Measurements from ENCODE around the gene MKNK1.

The MKNK1 gene

GRCh38 chr1:46515576-46515975 lies 88.5 kb downstream of the MKNK1 start:
- H3K27ac ChIP-seq (ENCODE audit: low read depth in 2 of 2, low read length in 2 of 2): no peak overlapping the region
- no peaks in the 10 kb centered on the region for H3K9me3 ChIP-seq (ENCODE audit: control insufficient read depth in 2 of 2, low read length in 2 of 2)
- H3K4me1 ChIP-seq (ENCODE audit: control insufficient read depth in 2 of 2, insufficient read depth in 2 of 2, low read length in 2 of 2): peaks cover 17 to 18% of the 10 kb centered on the region in 2 donors
- H3K9ac ChIP-seq (ENCODE audit: low read depth in 1 of 2, low read length in 2 of 2): no peak overlapping the region
- H3K4me3 ChIP-seq (ENCODE audit: low read length in 2 of 2): no peak overlapping the region
- H3K27me3 ChIP-seq (ENCODE audit: control insufficient read depth in 2 of 2, insufficient read depth in 2 of 2, low read length in 2 of 2): peaks cover 0 to 2% of the 10 kb centered on the region in 2 donors
- no peaks in the 10 kb centered on the region for H3K36me3 ChIP-seq (ENCODE audit: control insufficient read depth in 2 of 2, insufficient read depth in 2 of 2, low read length in 2 of 2)

GRCh38 chr1:46513536-46513935 lies 90.5 kb downstream of the MKNK1 start:
- Histone ChIP-seq H3K4me1 (ENCODE audit: control insufficient read depth in 2 of 2, insufficient read depth in 2 of 2, low read length in 2 of 2) (peaks cover 17 to 18% of the 10 kb centered on the region in 2 donors), H3K36me3 (ENCODE audit: control insufficient read depth in 2 of 2, insufficient read depth in 2 of 2, low read length in 2 of 2) (no peaks in the 10 kb centered on the region), H3K9ac (ENCODE audit: low read depth in 1 of 2, low read length in 2 of 2) (no peak overlapping the region), H3K4me3 (ENCODE audit: low read length in 2 of 2) (no peak overlapping the region), H3K27ac (ENCODE audit: low read depth in 2 of 2, low read length in 2 of 2) (no peak overlapping the region), H3K27me3 (ENCODE audit: control insufficient read depth in 2 of 2, insufficient read depth in 2 of 2, low read length in 2 of 2) (peaks cover 0 to 2% of the 10 kb centered on the region in 2 donors), H3K9me3 (ENCODE audit: control insufficient read depth in 2 of 2, low read length in 2 of 2) (no peaks in the 10 kb centered on the region)

GRCh38 chr1:46512792-46513190 lies 91.3 kb downstream of the MKNK1 start:
- no peak overlapping the region for H3K9ac ChIP-seq (ENCODE audit: low read depth in 1 of 2, low read length in 2 of 2)
- H3K27ac ChIP-seq (ENCODE audit: low read depth in 2 of 2, low read length in 2 of 2): no peak overlapping the region
- H3K9me3 ChIP-seq (ENCODE audit: control insufficient read depth in 2 of 2, low read length in 2 of 2): no peaks in the 10 kb centered on the region
- H3K4me3 ChIP-seq (ENCODE audit: low read length in 2 of 2): no peak overlapping the region
- peaks cover 13% of the 10 kb centered on the region in 2 donors for H3K4me1 ChIP-seq (ENCODE audit: control insufficient read depth in 2 of 2, insufficient read depth in 2 of 2, low read length in 2 of 2)
- no peaks in the 10 kb centered on the region for H3K27me3 ChIP-seq (ENCODE audit: control insufficient read depth in 2 of 2, insufficient read depth in 2 of 2, low read length in 2 of 2)
- no peaks in the 10 kb centered on the region for H3K36me3 ChIP-seq (ENCODE audit: control insufficient read depth in 2 of 2, insufficient read depth in 2 of 2, low read length in 2 of 2)

- no peaks in the 10 kb centered on the region for H3K9me3 ChIP-seq (ENCODE audit: control insufficient read depth in 2 of 2, low read length in 2 of 2)
- H3K27me3 ChIP-seq (ENCODE audit: control insufficient read depth in 2 of 2, insufficient read depth in 2 of 2, low read length in 2 of 2): no peaks in the 10 kb centered on the region
These were observed 91.8 kb downstream of the MKNK1 start for GRCh38 chr1:46512135-46512791.

GRCh38 chr1:46510998-46511365 lies 93.1 kb downstream of the MKNK1 start:
- Histone ChIP-seq H3K9ac (ENCODE audit: low read depth in 1 of 2, low read length in 2 of 2) (no peak overlapping the region), H3K4me3 (ENCODE audit: low read length in 2 of 2) (no peak overlapping the region), H3K27ac (ENCODE audit: low read depth in 2 of 2, low read length in 2 of 2) (no peak overlapping the region), H3K9me3 (ENCODE audit: control insufficient read depth in 2 of 2, low read length in 2 of 2) (no peaks in the 10 kb centered on the region), H3K4me1 (ENCODE audit: control insufficient read depth in 2 of 2, insufficient read depth in 2 of 2, low read length in 2 of 2) (no peaks in the 10 kb centered on the region), H3K27me3 (ENCODE audit: control insufficient read depth in 2 of 2, insufficient read depth in 2 of 2, low read length in 2 of 2) (no peaks in the 10 kb centered on the region), H3K36me3 (ENCODE audit: control insufficient read depth in 2 of 2, insufficient read depth in 2 of 2, low read length in 2 of 2) (no peaks in the 10 kb centered on the region)

More at GRCh38 chr1:46512135-46512791, 91.8 kb downstream of the MKNK1 start:
- H3K27ac ChIP-seq (ENCODE audit: low read depth in 2 of 2, low read length in 2 of 2): no peak overlapping the region
- no peak overlapping the region for H3K9ac ChIP-seq (ENCODE audit: low read depth in 1 of 2, low read length in 2 of 2)
- peaks cover 9 to 12% of the 10 kb centered on the region in 2 donors for H3K4me1 ChIP-seq (ENCODE audit: control insufficient read depth in 2 of 2, insufficient read depth in 2 of 2, low read length in 2 of 2)
- H3K36me3 ChIP-seq (ENCODE audit: control insufficient read depth in 2 of 2, insufficient read depth in 2 of 2, low read length in 2 of 2): no peaks in the 10 kb centered on the region
- no peak overlapping the region for H3K4me3 ChIP-seq (ENCODE audit: low read length in 2 of 2)

GRCh38 chr1:46510341-46510997 lies 93.6 kb downstream of the MKNK1 start:
- Histone ChIP-seq H3K4me1 (ENCODE audit: control insufficient read depth in 2 of 2, insufficient read depth in 2 of 2, low read length in 2 of 2) (no peaks in the 10 kb centered on the region), H3K36me3 (ENCODE audit: control insufficient read depth in 2 of 2, insufficient read depth in 2 of 2, low read length in 2 of 2) (no peaks in the 10 kb centered on the region), H3K27ac (ENCODE audit: low read depth in 2 of 2, low read length in 2 of 2) (no peak overlapping the region), H3K27me3 (ENCODE audit: control insufficient read depth in 2 of 2, insufficient read depth in 2 of 2, low read length in 2 of 2) (no peaks in the 10 kb centered on the region), H3K4me3 (ENCODE audit: low read length in 2 of 2) (no peak overlapping the region), H3K9ac (ENCODE audit: low read depth in 1 of 2, low read length in 2 of 2) (no peak overlapping the region), H3K9me3 (ENCODE audit: control insufficient read depth in 2 of 2, low read length in 2 of 2) (no peaks in the 10 kb centered on the region)

- Histone ChIP-seq H3K27me3 (ENCODE audit: control insufficient read depth in 2 of 2, insufficient read depth in 2 of 2, low read length in 2 of 2) (peaks cover 0 to under 1% of the 10 kb centered on the region in 2 donors), H3K4me3 (ENCODE audit: low read length in 2 of 2) (no peak overlapping the region), H3K9me3 (ENCODE audit: control insufficient read depth in 2 of 2, low read length in 2 of 2) (no peaks in the 10 kb centered on the region), H3K4me1 (ENCODE audit: control insufficient read depth in 2 of 2, insufficient read depth in 2 of 2, low read length in 2 of 2) (no peaks in the 10 kb centered on the region), H3K9ac (ENCODE audit: low read depth in 1 of 2, low read length in 2 of 2) (no peak overlapping the region), H3K27ac (ENCODE audit: low read depth in 2 of 2, low read length in 2 of 2) (no peak overlapping the region), H3K36me3 (ENCODE audit: control insufficient read depth in 2 of 2, insufficient read depth in 2 of 2, low read length in 2 of 2) (no peaks in the 10 kb centered on the region)
These were observed 95.3 kb downstream of the MKNK1 start for GRCh38 chr1:46508757-46509156.
